DMS153 (cell line): Measurements from ENCODE around the gene BUB3.
A peak's percentile ranks its signal among the peaks of the same experiment; 100 is the strongest.

Experiments
- DNase-seq: peaks from one replicate; lab custom pipeline; 2025; lab: John Stamatoyannopoulos, UW

BUB3 gene, protein sequence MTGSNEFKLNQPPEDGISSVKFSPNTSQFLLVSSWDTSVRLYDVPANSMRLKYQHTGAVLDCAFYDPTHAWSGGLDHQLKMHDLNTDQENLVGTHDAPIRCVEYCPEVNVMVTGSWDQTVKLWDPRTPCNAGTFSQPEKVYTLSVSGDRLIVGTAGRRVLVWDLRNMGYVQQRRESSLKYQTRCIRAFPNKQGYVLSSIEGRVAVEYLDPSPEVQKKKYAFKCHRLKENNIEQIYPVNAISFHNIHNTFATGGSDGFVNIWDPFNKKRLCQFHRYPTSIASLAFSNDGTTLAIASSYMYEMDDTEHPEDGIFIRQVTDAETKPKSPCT

DNA sequence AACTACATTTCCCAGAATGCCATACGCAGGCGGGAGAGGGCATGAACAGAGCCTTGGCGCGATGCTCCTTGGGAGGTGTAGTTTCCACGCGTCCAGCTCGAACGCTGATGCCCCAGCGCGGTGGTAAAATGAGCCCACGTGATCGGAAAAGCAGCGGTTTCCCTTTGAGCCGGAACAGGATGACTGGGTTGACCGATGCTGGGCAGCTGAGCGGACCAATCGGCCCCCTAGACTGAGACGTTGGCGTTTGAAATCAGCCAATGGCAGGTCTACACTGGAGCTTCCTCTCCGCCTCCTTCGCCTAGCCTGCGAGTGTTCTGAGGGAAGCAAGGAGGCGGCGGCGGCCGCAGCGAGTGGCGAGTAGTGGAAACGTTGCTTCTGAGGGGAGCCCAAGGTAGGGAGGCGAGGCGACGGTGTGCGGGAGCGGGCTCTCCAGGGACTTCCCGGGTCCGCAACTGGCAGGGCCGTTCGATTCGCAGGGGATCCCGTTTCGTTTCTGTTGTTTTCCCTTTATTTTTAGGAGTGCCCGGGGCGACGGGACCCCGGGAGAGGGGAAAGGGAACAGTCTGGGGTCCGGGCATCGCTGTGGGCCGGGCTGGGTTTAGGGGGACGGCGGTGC is at the start of gene BUB3:
BUB3 (plus strand) TSS at position 311 of the 619 bp plus-strand sequence. CDS start 516 bp downstream, outside the sequence.
- peak; percentile 99 for DNase-seq

- DNase-seq: no peak
Observed at GRCh38 chr10:123109466-123109865, 44.7 kb upstream of the BUB3 start.

DNA sequence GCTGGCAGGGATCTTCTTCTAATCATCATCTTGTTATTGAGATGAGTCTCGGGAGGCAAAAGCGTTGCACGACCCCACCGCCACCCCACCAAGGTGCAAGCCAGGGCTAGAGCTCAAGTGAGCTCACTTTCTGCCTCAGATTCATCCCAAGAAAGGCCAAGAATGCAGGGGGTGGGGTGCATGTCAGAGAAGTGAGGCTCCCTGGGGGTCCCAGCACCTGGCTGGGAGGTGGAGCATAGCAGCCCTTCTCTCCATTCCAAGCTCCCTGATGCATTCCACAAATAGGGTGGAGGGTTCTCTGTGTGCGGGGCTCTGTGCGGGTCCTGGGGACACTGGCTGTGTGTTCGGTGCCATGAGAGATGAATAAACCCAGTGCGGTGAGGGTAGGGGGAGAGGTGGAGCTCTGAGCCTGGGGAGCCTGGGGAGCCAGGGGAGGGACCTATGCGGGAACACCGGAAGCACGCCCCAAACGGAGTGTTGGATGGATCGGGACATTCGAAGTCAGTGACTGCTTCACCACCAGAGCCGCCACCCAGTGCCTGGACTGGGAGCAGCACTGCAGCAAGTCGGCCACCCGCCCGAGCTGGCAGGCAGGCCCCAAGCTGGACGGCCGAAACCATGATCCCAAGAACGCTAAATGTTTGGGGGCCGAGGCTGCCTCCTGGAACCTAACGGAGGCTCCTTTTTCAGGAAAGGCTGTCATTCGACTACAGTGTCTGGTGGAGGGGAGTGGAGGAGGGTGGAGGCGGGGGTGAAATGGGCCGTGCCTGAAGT is 36.4 kb upstream of the BUB3 start:
- no peak for DNase-seq

GRCh38 chr10:123119081-123119480 is 35.1 kb upstream of the BUB3 start:
- DNase-seq: no peak

- DNase-seq: no peak
Observed at GRCh38 chr10:123126246-123126645, 28.0 kb upstream of the BUB3 start.

DNA sequence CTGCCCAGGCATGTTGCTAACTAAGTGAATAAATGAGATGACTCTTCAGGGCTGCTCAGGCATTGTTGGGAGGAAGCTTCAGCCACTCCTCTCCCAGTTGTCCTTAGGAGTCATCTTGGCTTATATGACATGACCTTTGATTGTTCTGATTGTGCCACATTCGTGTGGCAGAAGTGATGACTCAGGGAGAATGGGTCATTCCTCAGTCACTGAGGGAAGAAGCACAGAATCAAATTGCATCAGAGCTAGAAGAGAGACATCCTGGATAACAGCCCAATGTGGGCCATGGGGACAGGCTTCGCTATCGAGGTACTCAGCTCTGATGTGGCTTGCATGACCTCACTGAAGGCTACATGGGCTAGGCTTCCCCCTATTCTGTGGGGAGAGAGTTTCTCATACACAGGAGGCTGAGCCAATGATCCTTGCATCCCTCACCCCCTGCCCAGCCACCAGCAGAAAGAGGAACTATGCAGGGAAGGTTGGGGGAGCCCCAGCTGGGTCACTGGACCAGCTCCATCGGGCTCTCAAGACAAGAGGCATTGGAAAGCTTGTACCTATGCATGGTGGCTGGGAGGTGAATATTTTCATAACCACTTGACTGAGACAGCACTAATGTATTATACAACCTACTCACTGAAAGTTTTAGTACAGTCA is 24.5 kb upstream of the BUB3 start:
- no peak for DNase-seq

GRCh38 chr10:123132576-123133477 is 21.4 kb upstream of the BUB3 start:
- DNase-seq: peak; percentile 70

DNA sequence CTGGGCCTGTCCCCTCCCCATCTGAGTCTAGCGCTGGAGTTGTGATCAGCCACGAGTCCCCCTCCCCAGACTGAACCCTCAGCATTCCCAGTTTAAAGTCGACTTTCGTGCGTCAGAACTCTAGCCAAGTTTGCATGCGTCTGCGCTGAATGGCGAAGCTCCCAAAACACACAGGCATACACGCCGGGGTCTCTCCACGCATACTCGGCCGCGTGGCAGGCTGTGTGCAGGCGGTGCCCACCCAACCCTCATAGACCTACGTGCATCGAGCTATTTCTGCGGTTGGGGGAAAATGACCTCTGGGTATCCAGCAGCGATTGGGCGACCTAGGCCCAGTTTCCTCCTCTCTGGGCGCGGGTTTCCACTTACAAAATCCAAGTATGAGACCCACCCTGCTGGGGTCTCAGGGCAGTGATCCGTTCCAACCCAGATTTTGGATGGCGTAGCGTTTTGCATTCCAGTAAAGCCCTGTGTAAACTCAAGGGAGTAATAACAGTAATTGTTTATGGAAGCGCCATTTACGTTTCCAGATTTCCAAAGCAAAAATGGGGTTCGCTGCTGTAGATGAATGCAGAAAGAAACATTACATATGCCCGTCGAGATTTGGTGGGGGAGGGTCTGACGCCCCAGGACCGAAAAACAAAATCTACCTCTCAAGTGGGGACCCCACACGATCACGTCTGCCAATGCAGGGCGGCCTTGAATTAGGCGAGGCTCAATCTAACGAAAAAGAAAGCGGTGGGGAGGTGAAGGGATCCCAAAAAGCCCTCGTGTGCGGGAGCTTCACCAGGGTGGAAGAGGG is 20.5 kb upstream of the BUB3 start:
- no peak for DNase-seq

DNA sequence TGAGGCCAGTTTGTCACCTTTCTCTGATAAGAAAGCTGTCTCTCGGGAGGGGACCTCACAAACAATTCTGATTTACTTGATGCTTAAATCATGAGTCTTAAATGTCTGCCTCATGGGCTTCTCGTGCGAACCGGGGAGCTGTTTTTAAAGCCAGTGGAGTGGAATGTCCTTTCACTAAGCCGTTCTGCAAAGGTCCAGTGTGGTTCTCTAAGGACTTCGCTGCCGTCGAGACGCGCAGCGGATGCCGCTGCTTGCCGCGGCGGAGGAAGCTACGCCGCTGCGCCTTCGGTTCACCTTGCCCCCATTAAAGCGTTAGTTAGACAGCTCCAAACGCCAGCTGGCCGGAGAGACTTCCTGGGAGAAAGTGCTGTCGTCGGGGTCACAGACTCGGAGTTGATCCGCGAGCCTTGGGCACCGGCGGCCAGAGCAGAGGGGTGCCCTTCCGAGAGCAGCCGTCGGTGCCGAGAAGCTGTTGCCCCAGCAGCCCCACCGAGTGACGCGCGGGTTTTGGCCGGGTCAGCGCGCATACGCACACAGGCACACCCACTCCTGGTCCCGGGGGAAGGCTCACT is 19.8 kb upstream of the BUB3 start:
- no peak for DNase-seq

GRCh38 chr10:123134915-123135414 is 19.2 kb upstream of the BUB3 start:
- no peak for DNase-seq

DNA sequence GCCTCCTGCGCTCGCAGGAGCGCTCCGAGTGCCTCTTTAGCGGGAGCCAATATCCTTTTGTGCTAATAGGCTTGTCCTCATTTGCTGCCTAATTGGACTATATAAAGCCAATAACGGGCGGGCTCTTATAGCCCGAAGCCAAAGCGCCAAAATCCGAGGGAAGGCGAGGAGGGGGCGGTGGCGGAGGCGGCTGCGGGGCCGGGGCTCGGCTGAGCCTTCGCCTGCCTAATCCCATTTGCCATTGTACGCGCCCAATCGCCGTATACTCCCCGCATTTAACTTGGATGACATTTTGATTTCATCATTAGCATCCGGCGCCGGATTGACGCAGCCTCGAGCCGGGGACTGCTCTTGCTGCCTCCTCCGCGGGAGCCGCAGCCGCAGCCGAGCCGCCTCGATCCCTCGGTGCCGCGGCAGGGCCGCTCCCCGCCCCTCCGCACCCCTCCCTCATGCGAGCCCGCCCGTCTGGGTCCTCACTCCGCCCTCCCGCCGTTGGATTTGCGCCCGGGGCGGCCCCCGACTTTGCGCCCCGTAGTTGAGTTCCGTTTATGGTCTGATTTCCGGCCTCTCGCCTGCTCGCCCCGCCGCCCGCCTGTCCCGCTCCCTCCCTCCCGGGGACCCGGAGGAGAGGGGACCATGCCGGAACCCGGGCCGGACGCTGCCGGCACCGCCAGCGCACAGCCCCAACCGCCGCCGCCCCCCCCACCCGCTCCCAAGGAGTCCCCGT is 18.6 kb upstream of the BUB3 start, which contains the start of gene HMX3:
HMX3 (plus strand) TSS at position 556 of the 727 bp plus-strand sequence; CDS start at position 637, 81 bp downstream.
- DNase-seq: peak; percentile 29

- no peak for DNase-seq
Observed at GRCh38 chr10:123136221-123136805, 17.9 kb upstream of the BUB3 start.

DNA sequence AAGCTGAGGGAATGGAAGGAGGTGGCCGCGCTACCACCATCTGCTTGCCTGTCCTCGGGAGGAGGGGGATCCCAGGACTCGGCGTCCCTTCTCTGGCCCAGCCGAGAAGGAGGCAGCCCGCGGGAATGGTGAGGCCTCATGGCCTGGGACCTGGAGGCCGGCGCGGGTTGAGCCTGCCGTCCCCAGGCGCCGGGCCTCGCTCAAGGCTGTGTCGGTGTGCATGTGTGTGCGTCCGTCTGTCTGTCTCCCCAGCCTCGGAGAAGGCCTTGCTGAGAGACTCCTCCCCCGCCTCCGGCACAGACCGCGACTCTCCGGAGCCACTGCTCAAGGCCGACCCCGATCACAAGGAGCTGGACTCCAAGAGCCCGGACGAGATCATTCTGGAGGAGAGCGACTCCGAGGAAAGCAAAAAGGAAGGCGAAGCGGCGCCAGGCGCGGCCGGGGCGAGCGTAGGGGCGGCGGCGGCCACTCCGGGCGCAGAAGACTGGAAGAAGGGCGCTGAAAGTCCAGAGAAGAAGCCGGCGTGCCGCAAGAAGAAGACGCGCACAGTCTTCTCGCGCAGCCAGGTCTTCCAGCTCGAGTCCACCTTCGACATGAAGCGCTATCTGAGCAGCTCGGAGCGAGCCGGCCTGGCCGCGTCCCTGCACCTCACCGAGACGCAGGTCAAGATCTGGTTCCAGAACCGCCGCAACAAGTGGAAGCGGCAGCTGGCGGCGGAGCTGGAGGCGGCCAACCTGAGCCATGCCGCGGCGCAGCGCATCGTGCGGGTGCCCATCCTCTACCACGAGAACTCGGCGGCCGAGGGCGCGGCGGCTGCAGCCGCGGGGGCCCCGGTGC is 17.2 kb upstream of the BUB3 start:
- DNase-seq: no peak

GRCh38 chr10:123139165-123139520 is 15.1 kb upstream of the BUB3 start:
- no peak for DNase-seq

GRCh38 chr10:123139521-123140163 is 14.6 kb upstream of the BUB3 start:
- no peak for DNase-seq

- DNase-seq: no peak
Observed at GRCh38 chr10:123140164-123140982, 13.8 kb upstream of the BUB3 start.
